GM19372 (cell line): Measurements from ENCODE around the gene UNC119.

Source experiments
- ATAC-seq: cut with Tn5 transposase; IDR thresholded peaks from one replicate; pipeline ENCODE4 v1.9.1; 2021; ENCODE audit warnings: mild to moderate bottlenecking, low read depth, moderate library complexity; ENCODE audit not compliant: unreplicated experiment

Gene UNC119

DNA sequence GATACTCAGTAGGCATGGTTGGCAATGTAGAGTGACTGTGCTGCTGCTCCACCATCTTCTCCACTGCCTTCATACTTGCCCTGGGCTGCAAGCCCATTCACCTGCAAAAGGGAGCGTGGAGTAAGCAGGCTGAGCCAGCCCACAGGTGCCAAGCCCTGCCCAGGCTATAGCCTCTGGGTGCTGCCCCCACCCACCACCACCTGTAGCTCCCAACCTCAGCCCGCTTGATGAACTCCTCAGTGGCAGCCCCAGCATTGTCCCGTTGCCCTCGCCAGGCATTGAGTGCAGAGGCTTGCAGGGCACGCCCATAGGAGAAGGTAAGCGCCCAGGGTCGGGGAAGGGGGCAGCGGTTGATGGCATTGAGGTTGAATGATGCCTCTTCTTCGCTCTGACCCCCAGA is 21.1 kb upstream of the UNC119 start:
- no peak for ATAC-seq

DNA sequence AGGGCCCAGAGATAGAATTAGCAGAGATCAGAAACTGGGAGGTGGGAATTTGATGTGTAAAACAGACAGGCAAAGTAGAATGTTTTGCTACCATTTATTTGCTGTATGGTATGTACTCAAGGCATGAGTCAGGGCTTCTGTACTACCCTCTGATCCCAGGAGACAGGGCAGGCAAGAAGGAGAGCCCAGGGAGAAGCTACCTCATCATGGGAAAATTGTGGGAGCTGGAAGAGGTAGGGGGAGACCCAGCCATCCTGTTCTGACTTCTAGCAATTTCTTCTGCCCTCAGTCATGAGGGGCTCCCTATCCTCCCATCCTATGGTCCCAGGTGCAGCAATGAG is 20.6 kb upstream of the UNC119 start:
- ATAC-seq = no peak

GRCh38 chr17:28572259-28573039 is 20.0 kb upstream of the UNC119 start:
- ATAC-seq = no peak

- ATAC-seq = peak; percentile 89
Observed at GRCh38 chr17:28571361-28572122, 19.1 kb upstream of the UNC119 start, which contains the start of gene PIGS. Gene PIGS, minus strand, starts transcription at chr17:28571524. Its CDS starts 28 bp downstream, at chr17:28571496.

DNA sequence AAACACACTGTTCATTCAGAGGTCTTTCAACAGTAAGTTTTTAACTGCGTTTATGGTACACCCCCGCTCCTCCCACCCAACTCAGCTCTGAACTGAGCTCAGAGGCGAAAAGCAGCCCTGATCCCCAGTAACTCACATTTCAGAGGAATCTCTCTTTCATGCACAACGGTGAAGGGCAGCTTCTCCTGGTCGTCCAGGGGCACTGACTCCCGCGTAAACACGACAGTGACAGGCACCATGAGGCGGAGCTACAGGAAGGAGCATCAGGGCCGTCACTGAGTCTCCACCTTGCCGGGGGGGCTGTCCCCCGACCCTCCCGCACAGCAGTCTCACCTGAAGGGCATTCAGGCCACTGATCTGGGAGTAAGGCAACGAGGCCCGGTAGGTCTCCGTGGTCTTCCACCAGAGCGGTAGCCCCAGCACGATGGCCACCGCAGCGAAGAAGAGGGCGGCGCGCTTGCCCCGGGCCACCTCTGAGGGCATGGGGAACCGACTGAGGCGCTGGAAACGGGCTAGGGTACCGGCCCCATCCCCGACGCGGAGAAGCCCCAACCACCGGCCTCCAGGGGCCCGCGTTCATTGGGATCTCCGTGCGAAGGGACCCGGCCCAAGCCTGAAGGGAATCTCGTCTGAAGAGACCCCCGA is 18.4 kb upstream of the UNC119 start:
- ATAC-seq = peak; percentile 26

- no peak for ATAC-seq
Observed at GRCh38 chr17:28569446-28569845, 17.0 kb upstream of the UNC119 start.

- ATAC-seq = no peak
Observed at GRCh38 chr17:28567604-28568003, 15.2 kb upstream of the UNC119 start.

GRCh38 chr17:28563475-28563874 is 11.1 kb upstream of the UNC119 start:
- ATAC-seq = no peak

DNA sequence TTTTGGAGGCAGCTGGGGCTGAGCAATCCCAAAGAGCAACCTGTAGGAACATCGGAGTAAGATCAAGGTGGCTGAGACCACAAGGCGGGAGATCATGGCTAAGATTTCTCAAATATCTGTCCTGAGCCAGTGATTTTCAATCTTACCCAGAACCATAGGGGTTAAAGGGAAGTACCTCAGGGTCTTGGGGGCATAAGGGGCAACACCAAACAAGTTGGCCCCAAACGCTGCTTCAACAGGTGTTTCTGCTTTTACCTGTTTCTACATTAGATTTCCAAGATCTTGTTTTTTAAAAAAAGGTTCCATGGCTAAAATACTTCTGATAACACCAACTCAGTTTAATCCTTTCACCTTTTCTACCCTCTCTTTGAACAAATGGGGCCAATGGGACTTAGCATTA is 2.6 kb upstream of the UNC119 start:
- ATAC-seq = no peak

DNA sequence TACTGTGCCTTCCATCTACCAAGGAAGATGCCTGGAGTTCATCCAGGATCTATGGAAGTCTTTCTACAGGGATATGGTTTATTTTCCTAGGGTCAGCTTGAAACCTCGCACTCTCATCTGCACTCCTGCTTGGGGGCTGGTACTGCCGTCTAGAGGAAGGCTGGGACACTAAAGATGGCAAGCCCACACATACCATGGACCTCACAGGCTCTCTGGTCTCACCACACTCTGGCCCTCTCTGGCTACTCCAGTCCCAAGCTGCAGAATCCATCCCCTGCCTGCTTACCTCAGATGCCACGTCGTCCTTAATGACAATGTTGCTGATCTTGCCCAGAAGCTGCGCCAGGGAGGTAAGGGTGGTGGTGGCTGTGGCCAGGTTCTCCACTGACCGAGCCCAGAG is 2.1 kb upstream of the UNC119 start:
- no peak for ATAC-seq

DNA sequence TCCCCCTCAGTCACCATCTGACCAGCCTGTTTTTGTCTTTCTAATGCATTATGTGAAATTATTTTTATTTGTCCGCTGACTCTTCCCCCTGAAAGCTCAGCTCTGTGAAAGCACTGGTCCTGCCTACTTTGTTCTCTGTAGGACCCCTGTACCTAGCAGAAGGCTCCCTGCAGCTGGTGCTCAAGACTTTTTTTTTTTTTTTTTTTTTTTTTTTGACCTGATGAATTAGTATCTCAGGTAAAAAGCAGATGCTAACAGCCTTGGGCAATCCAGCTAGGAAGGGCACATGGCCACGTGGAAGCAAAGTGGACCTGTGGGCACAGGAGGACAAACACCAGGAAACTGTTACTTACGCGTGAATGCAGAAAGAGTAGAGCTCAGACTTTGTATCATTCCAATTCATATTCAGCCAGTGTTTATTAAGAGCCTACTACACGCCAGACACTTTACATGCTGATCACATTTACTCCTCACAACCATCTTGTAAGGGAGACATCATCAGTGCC is 629 bp upstream of the UNC119 start:
- no peak for ATAC-seq

DNA sequence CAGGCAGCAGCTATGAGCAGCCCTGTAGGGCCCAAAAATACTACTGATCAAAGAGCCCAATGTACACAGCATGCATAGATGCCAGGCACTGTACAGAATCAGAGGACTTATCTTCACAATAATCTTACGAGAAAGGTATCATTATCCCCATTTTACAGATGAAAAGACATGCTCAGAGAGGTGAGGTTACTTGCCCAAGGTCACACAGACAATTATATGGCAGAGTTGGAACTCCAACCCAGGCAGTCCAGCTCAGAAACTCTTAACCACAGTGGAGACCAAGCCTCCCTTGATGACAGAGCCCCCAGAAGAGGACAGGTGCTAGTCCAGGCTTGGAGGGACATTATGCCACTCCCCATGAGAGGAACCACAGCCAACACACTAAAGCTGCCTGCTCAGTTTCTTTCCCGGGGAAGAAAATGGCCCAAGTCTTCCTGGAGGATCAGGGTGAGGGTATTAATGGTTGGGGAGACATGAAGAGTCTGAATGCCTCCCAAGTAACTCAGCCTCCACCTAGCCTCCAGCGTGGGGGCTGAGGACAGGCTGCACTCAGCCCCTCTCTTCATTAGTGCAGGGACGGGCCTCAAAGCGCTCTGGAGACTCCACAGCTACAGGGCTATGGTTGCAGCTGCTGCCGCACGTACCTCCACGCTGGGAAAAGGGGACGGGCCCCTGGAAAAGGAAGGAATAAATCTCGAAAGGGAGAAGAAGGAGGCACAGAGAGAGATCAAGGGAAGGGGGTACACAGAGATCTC is 826 bp downstream of the UNC119 start:
- ATAC-seq = no peak

- ATAC-seq = no peak
Observed at GRCh38 chr17:28550858-28551257, 1.6 kb downstream of the UNC119 start.

- ATAC-seq = no peak
Observed at GRCh38 chr17:28549236-28550132, 2.9 kb downstream of the UNC119 start.

GRCh38 chr17:28548417-28549130 is 3.9 kb downstream of the UNC119 start:
- no peak for ATAC-seq

DNA sequence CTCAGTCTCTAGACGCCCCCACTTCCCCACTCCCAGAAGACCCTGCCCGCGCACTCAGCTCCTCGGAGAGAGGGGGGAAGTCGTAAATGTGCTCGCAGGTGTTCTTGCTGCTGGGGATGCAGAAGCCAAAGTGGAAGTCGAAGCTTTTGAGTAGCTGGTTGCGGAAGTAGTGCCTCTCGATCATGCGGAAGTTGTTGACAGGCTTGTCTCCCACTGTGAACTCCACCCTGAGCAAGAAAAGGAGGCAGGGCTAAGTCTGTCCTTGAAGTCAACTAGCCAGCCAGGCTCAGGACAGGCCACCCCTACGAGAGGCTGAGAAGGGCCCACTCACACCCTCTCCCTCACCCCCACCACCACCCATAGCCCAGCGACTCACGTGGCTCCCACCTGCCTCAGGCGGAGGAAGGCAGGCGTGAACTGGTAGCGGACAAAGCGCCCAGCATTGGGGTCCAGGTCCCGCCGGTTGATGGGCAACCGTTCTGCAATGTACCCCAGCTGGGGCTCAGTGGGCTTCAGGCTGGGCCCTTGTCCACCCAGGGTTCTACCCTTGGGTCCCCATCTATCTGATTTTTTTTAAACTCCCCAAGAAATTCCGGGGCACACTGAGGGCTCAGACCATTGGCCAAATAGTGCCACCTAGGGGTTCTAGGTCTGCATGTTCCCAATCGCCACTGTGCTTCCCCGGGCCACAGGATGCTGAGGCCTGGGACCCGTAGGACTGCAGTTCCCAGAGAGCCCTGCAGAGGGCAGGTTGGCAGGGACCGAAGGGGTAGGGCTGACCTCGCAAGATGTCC is 4.6 kb downstream of the UNC119 start:
- ATAC-seq = no peak

GRCh38 chr17:28547096-28547622 is 5.3 kb downstream of the UNC119 start:
- ATAC-seq = no peak
